GM19467 (cell line): ENCODE data around the gene RAB5B.
A peak's percentile ranks its signal among the peaks of the same experiment; 100 is the strongest.
"Not testable (repeated sequence)": the region's sequence is repeated elsewhere in the genome, so short reads cannot be mapped to it uniquely, and the experiment has no call there.

Experiments
- ATAC-seq: cut with Tn5 transposase; IDR thresholded peaks from one replicate; pipeline ENCODE4 v1.9.1; 2021; ENCODE audit warnings: mild to moderate bottlenecking, moderate library complexity; ENCODE audit not compliant: unreplicated experiment

The RAB5B gene

DNA sequence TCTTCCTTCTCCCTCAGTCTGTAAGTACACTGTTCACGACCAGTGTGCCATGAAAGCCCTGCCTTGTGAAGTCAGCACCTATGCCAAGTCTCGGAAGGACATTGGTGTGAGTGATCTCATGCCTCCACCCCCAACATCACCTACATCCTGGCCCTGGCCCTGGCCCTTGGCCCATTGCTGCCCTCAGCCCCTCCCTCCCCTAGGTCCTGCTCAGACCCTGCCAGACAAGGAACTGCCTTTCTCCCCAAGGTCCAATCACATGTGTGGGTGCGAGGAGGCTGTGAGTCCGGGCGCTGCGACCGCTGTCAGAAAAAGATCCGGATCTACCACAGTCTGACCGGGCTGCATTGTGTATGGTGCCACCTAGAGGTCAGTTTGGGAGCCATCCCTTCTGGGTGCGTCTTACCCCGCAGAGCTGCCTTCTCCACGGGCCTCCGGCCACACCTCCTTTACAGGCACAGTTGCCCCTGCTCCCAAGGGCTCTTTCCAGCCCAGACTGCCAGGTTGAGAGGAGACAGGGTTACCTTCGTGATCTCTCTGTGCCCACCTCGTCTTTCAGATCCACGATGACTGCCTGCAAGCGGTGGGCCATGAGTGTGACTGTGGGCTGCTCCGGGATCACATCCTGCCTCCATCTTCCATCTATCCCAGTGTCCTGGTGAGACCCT lies 33.7 kb upstream of the RAB5B start:
- ATAC-seq: peak; percentile 91

DNA sequence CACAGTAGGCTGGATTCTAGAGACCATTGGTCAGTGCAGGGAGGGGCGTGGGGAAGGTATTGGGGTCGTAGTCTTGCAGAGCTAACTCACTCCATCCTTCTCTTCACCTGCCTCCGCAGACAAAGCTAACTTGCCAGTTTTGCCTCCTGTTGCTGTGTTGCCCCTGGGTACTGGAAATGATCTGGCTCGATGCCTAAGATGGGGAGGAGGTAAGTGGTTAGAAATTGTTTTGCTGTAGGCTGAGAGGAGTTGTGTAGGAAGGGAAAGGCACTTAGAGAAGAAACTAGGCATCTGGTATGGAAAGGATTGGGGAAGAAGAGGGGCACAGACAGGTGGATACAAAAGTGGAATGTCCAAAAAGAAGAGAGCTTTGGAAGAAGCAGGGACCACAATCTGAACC lies 31.8 kb upstream of the RAB5B start:
- no peak for ATAC-seq

DNA sequence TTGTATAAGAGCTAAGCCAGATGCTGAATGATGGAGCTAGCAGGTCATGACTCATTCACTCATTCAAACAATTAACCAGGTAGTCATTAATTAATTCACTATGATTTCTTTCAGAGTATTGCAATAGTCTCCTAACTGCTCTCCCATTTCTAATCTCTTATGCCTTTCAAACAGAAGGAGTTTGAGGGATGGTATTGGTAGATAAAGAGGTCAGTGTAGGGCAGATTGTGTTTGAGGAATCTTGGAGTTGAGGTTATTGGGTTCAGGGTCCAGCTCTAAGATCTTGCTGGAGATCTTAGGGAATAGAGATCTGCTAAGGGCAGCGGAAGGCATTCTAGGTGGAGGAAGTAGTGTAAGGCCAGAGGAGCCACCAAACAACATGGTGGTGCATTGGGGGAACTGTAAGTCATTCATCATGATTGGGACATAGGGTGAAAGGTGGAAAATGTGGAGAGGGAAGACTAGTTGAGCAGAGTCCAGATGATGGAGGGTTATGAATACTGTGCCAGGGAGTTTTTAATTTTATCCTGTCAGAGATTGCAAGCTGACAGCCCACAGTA lies 31.2 kb upstream of the RAB5B start:
- ATAC-seq: no peak

DNA sequence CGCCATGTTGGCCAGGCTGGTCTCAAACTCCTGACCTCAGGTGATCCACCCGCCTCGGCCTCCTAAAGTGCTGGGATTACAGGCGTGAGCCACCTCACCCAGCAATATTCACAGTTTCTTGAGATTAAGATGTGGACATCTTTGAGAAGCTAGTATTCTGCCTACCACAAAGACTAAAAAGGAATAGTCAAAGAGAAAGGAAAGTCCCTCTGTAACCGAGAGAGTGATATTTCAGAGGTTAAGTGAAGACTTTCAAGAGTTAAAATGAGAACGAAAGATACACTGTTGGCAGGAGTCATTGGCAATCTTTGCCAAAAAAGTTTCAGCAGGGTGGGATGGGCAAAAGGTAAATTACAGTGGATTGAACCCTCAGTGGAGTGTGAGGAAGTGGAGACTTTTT lies 27.3 kb upstream of the RAB5B start:
- ATAC-seq: no peak

DNA sequence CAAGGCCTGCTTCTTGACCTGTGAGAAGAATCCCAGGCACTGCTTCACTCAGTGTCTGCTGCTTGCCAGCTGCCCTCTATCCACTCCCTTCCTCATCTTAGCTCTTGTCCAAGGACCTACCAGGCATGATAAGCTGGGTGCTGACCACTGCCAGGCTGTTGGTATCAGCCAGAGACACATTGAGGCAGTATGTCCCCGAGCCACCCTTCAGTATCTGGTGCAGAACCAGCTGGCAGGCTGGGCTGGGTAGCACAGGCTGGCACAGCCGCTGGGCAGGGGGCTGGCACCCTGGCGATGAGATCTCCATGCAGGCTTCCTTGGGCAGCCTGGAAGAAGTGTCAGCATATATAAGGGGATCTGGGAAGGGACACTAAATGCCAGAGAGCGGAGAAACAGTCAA lies 18.5 kb upstream of the RAB5B start:
- no peak for ATAC-seq

DNA sequence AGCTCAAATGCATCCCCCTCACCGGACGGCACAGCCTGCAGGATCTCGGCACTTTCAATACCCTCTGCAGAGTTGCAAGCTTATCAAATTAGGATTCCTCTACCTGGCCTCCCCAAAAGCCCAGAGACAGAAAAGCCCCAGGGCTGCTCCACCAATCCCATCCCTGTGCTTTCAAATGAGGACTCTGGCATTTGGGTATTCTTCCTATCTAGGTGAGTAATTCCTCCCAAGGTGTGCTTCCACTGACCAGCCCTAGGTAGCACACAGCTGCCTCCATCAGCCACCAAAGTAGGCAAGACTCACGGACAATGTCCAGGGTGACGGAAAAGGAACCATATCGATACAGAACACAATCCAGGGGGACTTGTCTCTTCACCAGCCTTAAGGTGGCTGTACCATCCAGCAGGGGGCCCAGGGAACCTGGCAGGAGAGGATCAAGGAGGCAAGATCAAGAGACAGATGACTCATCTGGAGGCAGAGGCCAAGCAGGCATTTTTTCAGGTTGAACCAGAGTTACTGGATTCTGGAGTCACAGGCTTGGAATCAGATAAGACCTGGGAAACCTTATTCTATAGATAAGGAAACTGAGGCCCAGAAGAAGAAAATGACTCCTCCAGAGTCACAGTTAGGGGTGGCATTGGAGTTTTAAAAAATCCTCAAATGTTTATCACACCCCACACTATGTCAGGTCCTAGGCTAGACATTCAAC lies 17.9 kb upstream of the RAB5B start:
- ATAC-seq: no peak

DNA sequence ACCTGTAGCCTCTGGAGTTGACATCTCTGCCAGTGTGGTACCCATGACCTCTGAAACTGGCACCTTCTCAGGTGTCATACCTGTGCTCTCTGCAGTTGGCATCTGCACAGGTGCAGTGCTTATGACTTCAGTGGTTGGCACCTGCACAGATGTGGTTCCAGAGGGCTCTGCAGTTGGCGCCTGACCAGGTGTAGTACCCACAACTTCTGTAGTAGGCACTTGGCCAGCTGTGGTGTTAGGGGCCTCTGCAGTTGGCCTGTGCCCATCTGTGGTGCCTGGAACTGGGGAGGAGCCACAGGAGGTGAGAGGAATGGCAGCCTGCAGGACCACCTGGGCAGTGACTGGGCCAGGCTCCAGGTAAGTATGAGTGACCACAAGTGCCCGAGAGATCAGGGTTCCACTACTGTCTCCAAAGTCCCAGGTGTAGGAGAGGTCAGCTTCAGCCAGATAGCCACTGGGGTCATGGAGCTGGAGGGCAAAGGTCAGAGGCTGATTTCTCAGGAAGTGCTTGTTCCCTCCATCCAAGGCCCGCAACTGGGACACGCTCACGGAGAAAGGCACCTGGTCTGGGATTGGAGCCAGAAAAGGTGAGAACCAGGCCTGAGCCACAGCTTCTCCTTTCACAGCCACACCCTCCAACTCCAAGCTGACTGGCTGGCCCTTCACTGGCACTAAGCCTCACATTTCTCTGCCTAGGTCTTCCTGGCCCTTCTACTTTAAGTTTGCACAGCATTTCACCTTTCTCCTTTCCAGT lies 16.6 kb upstream of the RAB5B start:
- ATAC-seq: no peak

DNA sequence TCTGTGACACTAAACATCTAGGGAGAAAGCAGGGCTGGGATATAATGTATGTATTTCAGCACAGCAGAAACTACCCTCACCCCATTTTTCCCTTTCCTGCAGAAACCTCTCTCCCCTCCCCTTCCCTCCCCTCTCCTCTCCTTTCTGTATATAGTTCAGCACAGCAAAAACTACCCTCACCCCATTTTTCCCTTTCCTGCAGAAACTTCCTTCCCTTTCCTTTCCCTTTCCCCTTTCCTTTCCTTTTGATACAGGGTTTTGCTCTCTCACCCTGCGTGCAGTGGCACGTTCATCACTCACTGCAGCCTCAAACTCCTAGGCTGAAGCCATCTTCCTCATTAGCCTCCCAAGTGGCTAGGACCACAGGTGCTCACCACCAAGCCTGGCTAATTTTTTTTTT lies 10.1 kb upstream of the RAB5B start:
- ATAC-seq: no peak

DNA sequence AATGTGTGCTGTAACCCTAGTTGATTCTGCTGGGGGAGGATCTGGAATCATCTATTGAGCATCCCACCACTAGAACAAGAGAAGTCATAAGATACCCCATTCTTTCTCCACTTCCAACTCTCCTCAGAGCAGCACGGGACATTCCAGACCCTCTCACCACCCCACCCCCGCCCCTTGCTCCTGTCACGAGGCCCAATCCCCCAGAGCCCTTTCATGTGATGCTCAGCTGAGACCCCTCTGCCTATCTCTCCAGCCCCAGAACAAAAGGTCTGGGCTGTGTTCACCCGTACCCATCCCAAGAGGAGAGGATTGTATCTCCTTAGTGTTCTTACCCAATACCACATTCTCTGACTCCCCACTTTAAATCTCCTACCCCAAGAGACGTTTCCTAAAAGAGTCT lies 8.6 kb upstream of the RAB5B start:
- ATAC-seq: no peak

DNA sequence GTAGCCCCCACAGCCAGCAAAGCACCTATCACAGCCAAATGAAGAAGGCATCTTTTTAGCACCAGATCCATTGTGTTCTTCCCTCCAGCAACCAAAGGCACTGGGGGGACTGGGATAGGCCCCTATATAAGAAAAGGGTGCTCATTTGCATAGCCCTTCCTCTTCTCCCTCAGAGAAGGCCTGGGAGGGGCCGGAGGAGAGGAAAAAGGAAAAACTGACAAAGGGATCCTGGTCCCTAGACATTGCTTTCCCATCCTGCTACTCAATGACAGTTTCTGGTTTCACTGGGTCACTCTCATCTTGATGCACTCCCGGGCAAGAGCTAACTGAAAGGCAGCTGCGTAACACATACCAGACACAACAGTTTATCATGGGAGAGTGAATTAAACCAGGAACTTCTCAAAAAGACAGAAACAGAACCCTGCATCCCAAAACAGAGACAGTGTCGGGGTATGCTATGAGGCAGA lies 7.9 kb upstream of the RAB5B start, which contains the start of gene PMEL:
Gene PMEL (minus strand): TSS at position 102 of the 467 bp plus-strand sequence. CDS start 31 bp downstream, at position 71.
- no peak for ATAC-seq

DNA sequence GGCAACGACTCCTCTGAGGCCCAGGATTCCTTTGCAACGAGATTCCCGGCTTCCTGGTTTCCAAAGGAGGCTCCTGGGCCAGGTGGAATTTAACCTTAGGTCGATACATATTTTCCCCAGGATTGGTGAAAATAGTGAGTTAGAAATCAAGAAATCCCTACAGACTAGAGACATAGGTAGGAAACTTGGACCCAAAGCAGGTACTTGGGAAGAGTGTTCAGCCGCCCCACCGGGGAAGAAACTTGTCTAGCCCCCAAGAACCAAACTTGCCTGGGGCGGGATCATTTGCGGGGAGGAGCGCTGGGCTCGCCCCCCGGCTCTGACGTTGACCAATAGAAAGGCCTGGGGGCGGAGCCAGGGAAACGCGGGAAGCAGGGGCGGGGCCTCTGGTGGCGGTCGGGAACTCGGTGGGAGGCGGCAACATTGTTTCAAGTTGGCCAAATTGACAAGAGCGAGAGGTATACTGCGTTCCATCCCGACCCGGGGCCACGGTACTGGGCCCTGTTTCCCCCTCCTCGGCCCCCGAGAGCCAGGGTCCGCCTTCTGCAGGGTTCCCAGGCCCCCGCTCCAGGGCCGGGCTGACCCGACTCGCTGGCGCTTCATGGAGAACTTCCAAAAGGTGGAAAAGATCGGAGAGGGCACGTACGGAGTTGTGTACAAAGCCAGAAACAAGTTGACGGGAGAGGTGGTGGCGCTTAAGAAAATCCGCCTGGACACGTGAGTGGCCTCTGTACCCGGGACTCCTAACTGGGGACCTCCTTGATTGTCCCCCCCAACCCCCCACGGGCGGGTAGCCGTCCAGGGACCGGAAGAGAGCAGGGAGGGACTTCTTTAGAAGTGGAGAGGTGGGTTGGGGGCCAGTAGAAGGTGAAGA lies 7.2 kb upstream of the RAB5B start, which contains the start of gene CDK2:
Gene CDK2 (plus strand): TSS at position 423 of the 874 bp plus-strand sequence. CDS start 179 bp downstream, at position 602.
- peak; percentile 90 for ATAC-seq

DNA sequence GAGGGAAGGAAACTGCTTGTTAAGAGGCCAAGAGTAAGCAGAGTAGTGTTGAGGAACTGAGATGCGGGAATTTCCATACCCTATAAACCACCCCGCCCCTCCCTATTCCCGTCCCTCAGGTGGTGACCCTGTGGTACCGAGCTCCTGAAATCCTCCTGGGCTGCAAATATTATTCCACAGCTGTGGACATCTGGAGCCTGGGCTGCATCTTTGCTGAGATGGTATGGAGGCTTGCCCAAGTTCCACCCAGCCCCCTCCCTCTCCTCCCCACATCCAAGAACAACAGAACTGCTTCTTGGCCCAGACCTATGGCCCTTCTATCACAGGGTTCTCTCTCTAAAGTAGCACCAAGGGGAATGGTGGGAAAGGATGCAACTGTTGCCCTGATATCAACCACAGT lies 4.5 kb upstream of the RAB5B start:
- ATAC-seq: no peak

DNA sequence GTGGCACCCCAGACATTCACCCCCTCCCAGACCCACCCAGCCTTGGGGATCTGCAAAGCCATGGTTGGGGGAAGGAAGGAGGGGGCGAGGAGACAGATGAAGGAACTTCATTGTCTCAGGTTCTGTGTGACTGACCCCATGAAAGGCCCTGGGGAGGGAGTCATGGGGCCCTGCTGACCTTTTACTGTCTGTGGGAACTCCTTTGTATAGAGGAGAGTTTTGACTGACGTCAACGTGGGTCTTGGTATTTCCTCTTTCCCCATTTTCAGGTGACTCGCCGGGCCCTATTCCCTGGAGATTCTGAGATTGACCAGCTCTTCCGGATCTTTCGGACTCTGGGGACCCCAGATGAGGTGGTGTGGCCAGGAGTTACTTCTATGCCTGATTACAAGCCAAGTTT lies 3.1 kb upstream of the RAB5B start:
- no peak for ATAC-seq

DNA sequence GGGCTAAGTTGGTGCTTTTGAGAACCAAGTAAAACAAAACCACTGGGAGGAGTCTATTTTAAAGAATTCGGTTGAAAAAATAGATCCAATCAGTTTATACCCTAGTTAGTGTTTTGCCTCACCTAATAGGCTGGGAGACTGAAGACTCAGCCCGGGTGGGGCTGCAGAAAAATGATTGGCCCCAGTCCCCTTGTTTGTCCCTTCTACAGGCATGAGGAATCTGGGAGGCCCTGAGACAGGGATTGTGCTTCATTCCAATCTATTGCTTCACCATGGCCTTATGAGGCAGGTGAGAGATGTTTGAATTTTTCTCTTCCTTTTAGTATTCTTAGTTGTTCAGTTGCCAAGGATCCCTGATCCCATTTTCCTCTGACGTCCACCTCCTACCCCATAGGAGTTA lies 1.8 kb upstream of the RAB5B start:
- ATAC-seq: no peak

DNA sequence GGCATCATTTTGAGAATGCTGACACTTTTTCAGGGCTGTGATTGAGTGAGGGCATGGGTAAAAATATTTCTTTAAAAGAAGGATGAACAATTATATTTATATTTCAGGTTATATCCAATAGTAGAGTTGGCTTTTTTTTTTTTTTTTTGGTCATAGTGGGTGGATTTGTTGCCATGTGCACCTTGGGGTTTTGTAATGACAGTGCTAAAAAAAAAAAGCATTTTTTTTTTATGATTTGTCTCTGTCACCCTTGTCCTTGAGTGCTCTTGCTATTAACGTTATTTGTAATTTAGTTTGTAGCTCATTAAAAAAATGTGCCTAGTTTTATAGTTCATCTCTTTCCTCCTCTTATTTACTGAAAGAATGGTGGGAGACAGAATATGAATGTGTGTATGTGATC lies 1.4 kb upstream of the RAB5B start:
- ATAC-seq: no peak

DNA sequence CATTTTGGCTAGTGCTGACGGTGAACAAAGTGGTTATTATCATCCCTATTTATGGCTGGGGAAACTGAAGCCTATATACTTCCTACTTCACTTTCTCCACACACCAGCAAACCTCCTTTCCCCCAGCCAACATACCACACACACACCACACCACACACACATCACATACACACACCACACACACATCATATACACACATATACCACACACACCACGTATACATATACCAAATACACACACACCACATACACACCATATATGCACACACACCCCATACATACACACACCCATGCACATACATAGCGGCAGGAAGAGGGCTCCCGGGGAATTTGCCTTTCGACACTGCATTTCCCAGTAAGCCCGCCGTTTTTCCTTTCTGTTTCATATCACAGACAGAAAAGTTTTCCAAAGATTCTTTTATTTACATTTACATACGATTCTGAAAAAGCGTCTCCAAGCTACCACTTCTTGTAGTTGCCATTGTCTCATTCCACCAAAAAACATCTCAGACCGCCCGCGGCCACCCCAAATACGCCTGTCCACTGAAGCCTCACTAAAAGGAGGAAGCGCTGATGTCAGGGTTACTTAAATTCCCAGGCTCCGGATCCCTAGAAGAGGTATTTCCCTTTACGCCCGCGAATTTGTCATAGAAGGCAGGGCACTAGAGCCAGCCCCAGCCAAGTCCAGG lies 823 bp upstream of the RAB5B start:
- no peak for ATAC-seq

DNA sequence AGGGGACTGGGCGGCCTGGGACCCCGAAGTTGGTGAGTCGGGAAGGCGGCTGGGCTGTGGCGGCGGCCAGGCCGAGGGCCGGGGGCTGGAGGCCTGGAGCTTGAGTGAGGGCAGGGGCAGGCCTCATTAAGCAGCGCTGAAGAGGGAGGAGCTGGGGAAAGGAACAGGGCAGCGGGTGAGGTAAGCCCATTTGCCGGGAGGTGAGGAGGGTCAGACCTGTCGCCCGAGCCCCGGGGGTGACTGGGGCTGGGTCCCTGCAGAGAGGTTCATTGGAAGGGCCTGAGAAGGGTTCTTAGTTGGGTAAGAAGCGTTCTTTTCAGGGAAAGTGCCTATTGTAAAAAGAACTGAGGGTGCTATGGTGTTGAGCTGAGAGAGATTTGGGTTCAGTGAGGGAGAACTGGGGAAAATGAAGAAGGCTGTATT lies 441 bp downstream of the RAB5B start:
- peak; percentile 4 for ATAC-seq

DNA sequence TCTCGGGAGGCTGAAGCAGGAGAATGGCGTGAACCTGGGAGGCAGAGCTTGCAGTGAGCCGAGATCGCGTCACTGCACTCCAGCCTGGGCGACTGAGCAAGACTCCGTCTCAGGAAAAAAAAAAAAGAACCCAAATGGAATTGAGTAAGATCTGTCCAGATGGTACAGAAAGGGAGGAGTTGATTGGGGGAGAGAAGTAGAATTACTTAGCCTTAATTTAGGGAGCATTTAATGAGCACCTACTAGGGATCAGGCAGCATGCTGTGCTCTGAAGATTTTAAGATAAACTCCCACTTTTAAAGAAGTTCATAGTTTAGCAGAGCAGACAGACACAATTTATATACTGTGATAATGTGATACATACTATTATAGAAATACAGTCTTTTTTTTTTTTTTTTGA lies 4.5 kb downstream of the RAB5B start:
- no peak for ATAC-seq

DNA sequence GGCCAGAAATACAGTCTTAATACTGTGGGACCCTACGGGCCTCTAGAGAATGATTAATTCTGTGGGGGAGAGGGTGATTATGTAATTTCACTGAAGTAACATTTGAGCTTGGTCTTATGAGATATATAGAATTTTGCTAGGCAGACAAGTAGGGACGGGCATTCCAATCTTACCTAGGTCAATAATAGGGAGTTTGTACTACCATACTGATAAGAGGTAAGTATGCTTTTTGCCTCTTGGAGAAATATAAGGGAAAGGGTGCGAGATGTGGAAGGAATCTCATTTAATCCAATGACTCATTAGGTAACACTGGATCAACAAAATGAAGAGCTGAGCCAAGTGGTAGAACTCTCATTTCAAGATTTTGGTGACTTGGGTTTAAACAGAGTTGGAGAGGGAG lies 5.2 kb downstream of the RAB5B start:
- no peak for ATAC-seq

DNA sequence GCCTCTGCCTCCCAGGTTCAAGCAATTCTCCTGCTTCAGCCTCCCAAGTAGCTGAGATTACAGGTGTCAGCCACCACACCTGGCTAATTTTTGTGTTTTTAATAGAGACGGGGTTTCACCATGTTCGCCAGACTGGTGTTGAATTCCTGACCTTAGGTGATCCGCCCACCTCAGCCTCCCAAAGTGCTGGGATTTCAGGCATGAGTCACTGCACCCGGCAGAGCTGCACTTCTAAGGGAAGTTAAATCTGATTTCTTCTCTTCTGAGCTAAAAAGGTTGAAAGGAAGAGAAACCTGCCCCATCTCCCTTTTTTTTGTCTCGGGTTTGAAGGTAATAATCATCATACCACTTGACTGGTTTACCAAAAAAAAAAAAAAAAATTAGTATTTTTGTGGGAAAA lies 8.0 kb downstream of the RAB5B start:
- ATAC-seq: not testable (repeated sequence)
